Liver (tissue), 9 donors: Measurements from ENCODE around the gene ARSK. TPM values are rescaled to one million over a fixed set of nuclear protein-coding genes. Genes with fewer than 3 reads are reported as not detected.

Source experiments
- DNase-seq: peaks from one replicate; pipeline ENCODE4 v3.0.0-alpha.2; 2017; ENCODE audit warnings: low spot score
- H3K27ac ChIP-seq, 2 donors: one replicate each; pipeline ENCODE4 v1.7.0; 2013; ENCODE audit warnings: inconsistent platforms in 2 of 2, low read length in 2 of 2, control low read depth in 1 of 2, low read depth in 1 of 2, mild to moderate bottlenecking in 1 of 2
- H3K27me3 ChIP-seq, 4 donors: one replicate each; pipeline versions ENCODE4 v1.6.1 to v1.7.0; 2013; ENCODE audit warnings: low read length in 3 of 4, inconsistent platforms in 1 of 4, mild to moderate bottlenecking in 1 of 4, moderate library complexity in 1 of 4; ENCODE audit not compliant: control insufficient read depth in 4 of 4, insufficient read depth in 4 of 4
- H3K36me3 ChIP-seq, 4 donors: one replicate each; pipeline versions ENCODE4 v1.6.1 to v1.7.0; 2013; ENCODE audit warnings: low read length in 3 of 4, mild to moderate bottlenecking in 3 of 4, low read depth in 1 of 4, moderate library complexity in 1 of 4; ENCODE audit not compliant: control insufficient read depth in 4 of 4, insufficient read depth in 3 of 4
- H3K4me1 ChIP-seq, 4 donors: one replicate each; pipeline versions ENCODE4 v1.6.1 to v1.7.0; 2013; ENCODE audit warnings: low read length in 3 of 4, mild to moderate bottlenecking in 3 of 4, moderate library complexity in 1 of 4; ENCODE audit not compliant: control insufficient read depth in 4 of 4, insufficient read depth in 4 of 4
- H3K4me3 ChIP-seq, 3 donors: one replicate each; pipeline versions ENCODE4 v1.6.1 to v1.7.0; 2013; ENCODE audit warnings: low read length in 3 of 3, control low read depth in 1 of 3, low read depth in 1 of 3, mild to moderate bottlenecking in 1 of 3
- H3K9ac ChIP-seq, 2 donors: one replicate each; pipeline ENCODE4 v1.7.0; 2013; ENCODE audit warnings: low read length in 2 of 2, mild to moderate bottlenecking in 2 of 2, moderate library complexity in 2 of 2, control low read depth in 1 of 2, low read depth in 1 of 2
- H3K9me3 ChIP-seq, 4 donors: one replicate each; pipeline versions ENCODE4 v1.6.1 to v1.7.0; 2013; ENCODE audit warnings: low read length in 3 of 4; ENCODE audit not compliant: control insufficient read depth in 4 of 4
- ATF3 ChIP-seq: IDR thresholded peaks from 2 replicates; pipeline ENCODE4 v1.6.1; 2016; ENCODE audit warnings: antibody characterized with exemption
- CTCF ChIP-seq: fragments of 150-350 bp; IDR thresholded peaks from 2 replicates; pipeline ENCODE4 v1.5.1; 2017; ENCODE audit warnings: improper control_type of control experiment, low read depth, low read length; ENCODE audit not compliant: missing input control
- EGR1 ChIP-seq, 2 donors: IDR thresholded peaks; 2 replicates each; pipeline ENCODE4 v1.6.1; 2016 to 2018; ENCODE audit warnings: antibody characterized with exemption in 2 of 2, low read depth in 2 of 2
- FOXA1 ChIP-seq: IDR thresholded peaks from 2 replicates; pipeline ENCODE4 v1.6.1; 2016; ENCODE audit warnings: antibody characterized with exemption
- FOXA2 ChIP-seq: IDR thresholded peaks from 2 replicates; pipeline ENCODE4 v1.6.1; 2016; ENCODE audit warnings: antibody characterized with exemption
- HNF4A ChIP-seq, 2 donors: conservative IDR thresholded peaks; 2 replicates each; pipeline ENCODE4 v1.6.1; 2016; ENCODE audit warnings: antibody characterized with exemption in 2 of 2, mild to moderate bottlenecking in 2 of 2
- JUND ChIP-seq, 2 donors: IDR thresholded peaks; 2 replicates each; pipeline ENCODE4 v1.6.1; 2016; ENCODE audit warnings: antibody characterized with exemption in 2 of 2
- MAX ChIP-seq: IDR thresholded peaks from 2 replicates; pipeline ENCODE4 v1.6.1; 2016; ENCODE audit warnings: antibody characterized with exemption
- NR2F2 ChIP-seq: IDR thresholded peaks from 2 replicates; pipeline ENCODE4 v1.6.1; 2016; ENCODE audit warnings: antibody characterized with exemption
- RAD21 ChIP-seq, 2 donors: IDR thresholded peaks; 2 replicates each; pipeline ENCODE4 v1.6.1; 2016; ENCODE audit warnings: antibody characterized with exemption in 2 of 2, mild to moderate bottlenecking in 2 of 2
- REST ChIP-seq: IDR thresholded peaks from 2 replicates; pipeline ENCODE4 v1.6.1; 2016; ENCODE audit warnings: antibody characterized with exemption, mild to moderate bottlenecking
- RXRA ChIP-seq, 2 donors: IDR thresholded peaks; 2 replicates each; pipeline ENCODE4 v1.6.1; 2017 to 2018; ENCODE audit warnings: antibody characterized with exemption in 2 of 2, mild to moderate bottlenecking in 1 of 2
- TAF1 ChIP-seq: conservative IDR thresholded peaks from 2 replicates; pipeline ENCODE4 v1.6.1; 2016; ENCODE audit warnings: antibody characterized with exemption, mild to moderate bottlenecking
- YY1 ChIP-seq: IDR thresholded peaks from 2 replicates; pipeline ENCODE4 v1.6.1; 2016; ENCODE audit warnings: antibody characterized with exemption, mild to moderate bottlenecking
- ZBTB33 ChIP-seq: IDR thresholded peaks from 2 replicates; pipeline ENCODE4 v1.6.1; 2016; ENCODE audit warnings: antibody characterized with exemption
- WGBS: extraction: QIAGEN DNeasy Blood & Tissue Kit; methylation state at CpG from one replicate; pipeline ENCODE4 v1.1.7; 2013; 5-methylcytosine and 5-hydroxymethylcytosine counted together
- polyA plus RNA-seq, 2 donors: library from polyadenylated mRNA; stranded (reverse) in 1 of 2; unstranded in 1 of 2; fragments of 200-250 nt in 1 of 2; fragments of >200 nt in 1 of 2; fragmentation: Nextera tagmentation in 1 of 2; extraction: Ambion mirVana in 1 of 2; gene quantifications; one replicate each; pipeline versions ENCODE4 v1.2.1 to v1.2.3, GENCODE V29; 2013 to 2015
- total RNA-seq, 2 donors: library from RNA; depleted of rRNA; stranded (reverse); fragments of >200 nt; gene quantifications; one replicate each; pipeline ENCODE4 v1.2.3, GENCODE V29; 2014
- donor health status: healthy.
- donor health status: healthy.
- donor health status: healthy.
- donor health status: healthy.
- donor health status: healthy.

Gene ARSK
- total and polyA plus RNA-seq, 4 donors: 2.4 to 6.8 (median 3.3) TPM

GRCh38 chr5:95519681-95520080, 35.2 kb upstream of the ARSK start:
- Histone ChIP-seq H3K4me3 (no peak overlapping the region), H3K27ac (no peak overlapping the region), H3K27me3 (no peaks in the 10 kb centered on the region), H3K4me1 (no peaks in the 10 kb centered on the region), H3K36me3 (peaks cover 3 to 43% (median 32%) of the 10 kb centered on the region in 4 donors), H3K9ac (no peak overlapping the region), H3K9me3 (no peaks in the 10 kb centered on the region)
- no peak for DNase-seq
- WGBS: 94% methylated on average over 1 of the region's 1 CpG
- no peak for TF ChIP-seq HNF4A (conservative IDR thresholded peaks at IDR 0.05)
- TF ChIP-seq JUND (IDR thresholded peaks at IDR 0.05): no peak
- no peak for TF ChIP-seq RXRA (IDR thresholded peaks at IDR 0.05)
- TF ChIP-seq ZBTB33: no peak
- TF ChIP-seq MAX: no peak
- TF ChIP-seq REST: no peak
- TF ChIP-seq ATF3: no peak
- TF ChIP-seq RAD21 (IDR thresholded peaks at IDR 0.05): no peak
- TF ChIP-seq FOXA1: no peak
- no peak for TF ChIP-seq CTCF
- TF ChIP-seq EGR1 (IDR thresholded peaks at IDR 0.05; ENCODE audit: low read depth in 2 of 2): no peak
- TF ChIP-seq YY1: no peak
- TF ChIP-seq TAF1: no peak
- TF ChIP-seq FOXA2: no peak

GRCh38 chr5:95520206-95520605, 34.7 kb upstream of the ARSK start:
- no peak for DNase-seq
- peaks cover 4 to 41% (median 30%) of the 10 kb centered on the region in 4 donors for H3K36me3 ChIP-seq
- no peaks in the 10 kb centered on the region for H3K4me1 ChIP-seq
- no peak overlapping the region for H3K4me3 ChIP-seq
- H3K9ac ChIP-seq: no peak overlapping the region
- TF ChIP-seq HNF4A (conservative IDR thresholded peaks at IDR 0.05): no peak
- TF ChIP-seq JUND (IDR thresholded peaks at IDR 0.05): no peak
- TF ChIP-seq TAF1: no peak
- TF ChIP-seq MAX: no peak
- TF ChIP-seq FOXA2: no peak
- TF ChIP-seq RXRA (IDR thresholded peaks at IDR 0.05): no peak
- no peak for TF ChIP-seq ZBTB33
- TF ChIP-seq ATF3: no peak
- TF ChIP-seq NR2F2: no peak
- no peaks in the 10 kb centered on the region for H3K9me3 ChIP-seq
- H3K27me3 ChIP-seq: no peaks in the 10 kb centered on the region
- H3K27ac ChIP-seq: no peak overlapping the region
- WGBS: 88% methylated on average over 1 of the region's 1 CpG
